Panc1 (cell line): ENCODE results near the gene CTNND2.

Source experiments
- CTCF ChIP-seq: fragments of 450-650 bp; IDR thresholded peaks from 2 replicates; pipeline ENCODE4 v1.5.1; 2017; ENCODE audit warnings: mild to moderate bottlenecking
- REST ChIP-seq, 2 experiments: IDR thresholded peaks; 2 replicates each; pipeline ENCODE4 v1.6.1; 2011 to 2012; ENCODE audit warnings: low read depth in 2 of 2, control low read depth in 1 of 2, low read length in 1 of 2, mild to moderate bottlenecking in 1 of 2, moderate library complexity in 1 of 2; ENCODE audit not compliant: insufficient read depth in 1 of 2

GRCh38 chr5:11760934-11761603 lies 143.2 kb downstream of the CTNND2 start:
- TF ChIP-seq CTCF, result no peak
- TF ChIP-seq REST (IDR thresholded peaks at IDR 0.05; ENCODE audit: insufficient read depth in 1 of 2, low read depth in 2 of 2, low read length in 1 of 2), result no peak
